ENCODE measurements around the gene LCA5.

Gene LCA5

GRCh38 chr6:79551401-79551800, 14.2 kb upstream of the LCA5 start:
- no peaks in the 10 kb centered on the region for H3K36me3 ChIP-seq (ENCODE audit: insufficient read depth, low read length)
- DNase-seq, result no peak
- no peak for ATAC-seq (ENCODE audit: insufficient read depth, low read depth)
- no peaks in the 10 kb centered on the region for H3K79me2 ChIP-seq (ENCODE audit: insufficient read depth, low read length)
- no peaks in the 10 kb centered on the region for H3K4me1 ChIP-seq (ENCODE audit: insufficient read depth, low read length)
- no peaks in the 10 kb centered on the region for H3K9me3 ChIP-seq (ENCODE audit: insufficient read depth, low read length, severe bottlenecking)
- H3K27me3 ChIP-seq (ENCODE audit: insufficient read depth, low read length, poor library complexity), result peaks cover 7% of the 10 kb centered on the region
- no peak overlapping the region for H3K4me3 ChIP-seq (ENCODE audit: low read depth in 1 of 2, low read length in 2 of 2)
- H3K9ac ChIP-seq (ENCODE audit: low read depth, low read length), result no peak overlapping the region
- no peak for TF ChIP-seq CTCF (IDR thresholded peaks at IDR 0.05; ENCODE audit: borderline replicate concordance, extremely low read depth, low read length, poor library complexity, severe bottlenecking)
- no peak for TF ChIP-seq EZH2 (IDR thresholded peaks at IDR 0.05; ENCODE audit: borderline replicate concordance, low read depth, low read length, severe bottlenecking)
- H3K27ac ChIP-seq (ENCODE audit: low read length), result no peak overlapping the region
- no peak overlapping the region for H2AFZ ChIP-seq (ENCODE audit: low read depth, low read length)
- no peaks in the 10 kb centered on the region for H4K20me1 ChIP-seq (ENCODE audit: insufficient read depth, low read length)
- no peak overlapping the region for H3K4me2 ChIP-seq (ENCODE audit: insufficient read depth, low read length)

GRCh38 chr6:79548304-79548703, 11.1 kb upstream of the LCA5 start:
- no peak overlapping the region for H3K9ac ChIP-seq (ENCODE audit: low read depth, low read length)
- no peaks in the 10 kb centered on the region for H3K4me1 ChIP-seq (ENCODE audit: insufficient read depth, low read length)
- no peak for TF ChIP-seq CTCF (IDR thresholded peaks at IDR 0.05; ENCODE audit: borderline replicate concordance, extremely low read depth, low read length, poor library complexity, severe bottlenecking)
- TF ChIP-seq EZH2 (IDR thresholded peaks at IDR 0.05; ENCODE audit: borderline replicate concordance, low read depth, low read length, severe bottlenecking), result no peak
- no peak overlapping the region for H2AFZ ChIP-seq (ENCODE audit: low read depth, low read length)
- H3K9me3 ChIP-seq (ENCODE audit: insufficient read depth, low read length, severe bottlenecking), result no peaks in the 10 kb centered on the region
- H3K79me2 ChIP-seq (ENCODE audit: insufficient read depth, low read length), result no peaks in the 10 kb centered on the region
- H3K4me2 ChIP-seq (ENCODE audit: insufficient read depth, low read length), result no peak overlapping the region
- H4K20me1 ChIP-seq (ENCODE audit: insufficient read depth, low read length), result no peaks in the 10 kb centered on the region
- no peak overlapping the region for H3K4me3 ChIP-seq (ENCODE audit: low read depth in 1 of 2, low read length in 2 of 2)
- peaks cover 10% of the 10 kb centered on the region for H3K27me3 ChIP-seq (ENCODE audit: insufficient read depth, low read length, poor library complexity)
- H3K36me3 ChIP-seq (ENCODE audit: insufficient read depth, low read length), result no peaks in the 10 kb centered on the region
- no peak for ATAC-seq (ENCODE audit: insufficient read depth, low read depth)
- no peak for DNase-seq
- H3K27ac ChIP-seq (ENCODE audit: low read length), result no peak overlapping the region

- no peak overlapping the region for H3K4me3 ChIP-seq (ENCODE audit: low read depth in 1 of 2, low read length in 2 of 2)
- H3K27me3 ChIP-seq (ENCODE audit: insufficient read depth, low read length, poor library complexity), result peaks cover 10% of the 10 kb centered on the region
- no peak overlapping the region for H2AFZ ChIP-seq (ENCODE audit: low read depth, low read length)
- H3K9ac ChIP-seq (ENCODE audit: low read depth, low read length), result no peak overlapping the region
- no peak overlapping the region for H3K4me2 ChIP-seq (ENCODE audit: insufficient read depth, low read length)
- H3K36me3 ChIP-seq (ENCODE audit: insufficient read depth, low read length), result no peaks in the 10 kb centered on the region
- no peaks in the 10 kb centered on the region for H4K20me1 ChIP-seq (ENCODE audit: insufficient read depth, low read length)
- no peaks in the 10 kb centered on the region for H3K79me2 ChIP-seq (ENCODE audit: insufficient read depth, low read length)
- ATAC-seq (ENCODE audit: insufficient read depth, low read depth) (no peak), DNase-seq (no peak)
- no peak for TF ChIP-seq EZH2 (IDR thresholded peaks at IDR 0.05; ENCODE audit: borderline replicate concordance, low read depth, low read length, severe bottlenecking)
- no peak for TF ChIP-seq CTCF (IDR thresholded peaks at IDR 0.05; ENCODE audit: borderline replicate concordance, extremely low read depth, low read length, poor library complexity, severe bottlenecking)
- H3K4me1 ChIP-seq (ENCODE audit: insufficient read depth, low read length), result no peaks in the 10 kb centered on the region
- H3K9me3 ChIP-seq (ENCODE audit: insufficient read depth, low read length, severe bottlenecking), result no peaks in the 10 kb centered on the region
- no peak overlapping the region for H3K27ac ChIP-seq (ENCODE audit: low read length)
Observed at GRCh38 chr6:79546186-79546585, 9.0 kb upstream of the LCA5 start.

- H3K9ac ChIP-seq (ENCODE audit: low read depth, low read length), result no peak overlapping the region
Observed at GRCh38 chr6:79544939-79545450, 7.8 kb upstream of the LCA5 start.

More at GRCh38 chr6:79544939-79545450, 7.8 kb upstream of the LCA5 start:
- no peak for DNase-seq
- no peak overlapping the region for H3K4me2 ChIP-seq (ENCODE audit: insufficient read depth, low read length)
- H4K20me1 ChIP-seq (ENCODE audit: insufficient read depth, low read length), result no peaks in the 10 kb centered on the region
- no peaks in the 10 kb centered on the region for H3K36me3 ChIP-seq (ENCODE audit: insufficient read depth, low read length)
- H3K27ac ChIP-seq (ENCODE audit: low read length), result no peak overlapping the region
- no peak overlapping the region; the same call in 1 of the 2 replicates for H2AFZ ChIP-seq (ENCODE audit: low read depth, low read length)
- ATAC-seq (ENCODE audit: insufficient read depth, low read depth), result no peak
- H3K79me2 ChIP-seq (ENCODE audit: insufficient read depth, low read length), result no peaks in the 10 kb centered on the region
- no peak overlapping the region for H3K4me3 ChIP-seq (ENCODE audit: low read depth in 1 of 2, low read length in 2 of 2)
- H3K4me1 ChIP-seq (ENCODE audit: insufficient read depth, low read length), result no peaks in the 10 kb centered on the region
- H3K9me3 ChIP-seq (ENCODE audit: insufficient read depth, low read length, severe bottlenecking), result no peaks in the 10 kb centered on the region
- H3K27me3 ChIP-seq (ENCODE audit: insufficient read depth, low read length, poor library complexity), result peaks cover 3% of the 10 kb centered on the region
- TF ChIP-seq CTCF (IDR thresholded peaks at IDR 0.05; ENCODE audit: borderline replicate concordance, extremely low read depth, low read length, poor library complexity, severe bottlenecking) (no peak), EZH2 (IDR thresholded peaks at IDR 0.05; ENCODE audit: borderline replicate concordance, low read depth, low read length, severe bottlenecking) (no peak)
